ENCODE measurements around the gene ANGPTL1. TPM values are rescaled to one million over a fixed set of nuclear protein-coding genes. Genes with fewer than 3 reads are reported as not detected.

The ANGPTL1 gene
- total RNA-seq, 1 donor, result 0.10 TPM

DNA sequence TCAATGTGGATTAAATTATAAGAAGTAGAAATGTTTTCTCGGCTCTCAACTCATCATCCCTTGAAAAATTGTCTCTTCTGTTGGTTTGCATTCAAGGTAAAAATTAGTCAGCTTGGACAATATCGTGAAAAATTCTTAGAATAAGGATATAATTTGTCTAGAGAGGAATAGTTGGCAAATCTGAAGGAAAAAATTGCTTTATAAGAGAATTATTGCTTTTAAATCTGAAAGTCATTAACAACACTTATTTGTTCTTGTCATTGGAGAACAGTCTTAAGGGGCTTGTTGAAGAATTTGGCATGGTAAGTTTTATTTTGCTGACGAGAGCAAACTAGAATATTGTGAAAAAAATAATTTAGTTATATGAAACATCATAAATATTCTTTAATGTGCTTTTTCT, 26.4 kb downstream of the ANGPTL1 start:
- no peaks in the 10 kb centered on the region for H3K9me3 ChIP-seq (ENCODE audit: low read depth, low read length)
- no peaks in the 10 kb centered on the region for H3K4me1 ChIP-seq (ENCODE audit: insufficient read depth, low read length)
- no peaks in the 10 kb centered on the region for H3K27me3 ChIP-seq (ENCODE audit: insufficient read depth, low read length)

GRCh38 chr1:178825167-178825566, 45.7 kb downstream of the ANGPTL1 start:
- Histone ChIP-seq H3K4me3 (ENCODE audit: low read length) (no peak overlapping the region), H3K4me1 (ENCODE audit: insufficient read depth, low read length) (no peaks in the 10 kb centered on the region), H3K27me3 (ENCODE audit: insufficient read depth, low read length) (no peaks in the 10 kb centered on the region), H3K9me3 (ENCODE audit: low read depth, low read length) (no peaks in the 10 kb centered on the region)

More for the DNA sequence above, 26.4 kb downstream of the ANGPTL1 start:
- no peak overlapping the region for H3K4me3 ChIP-seq (ENCODE audit: low read length)

GRCh38 chr1:178821134-178821866, 49.6 kb downstream of the ANGPTL1 start:
- no peaks in the 10 kb centered on the region for H3K9me3 ChIP-seq (ENCODE audit: low read depth, low read length)
- H3K4me3 ChIP-seq (ENCODE audit: low read length), result no peak overlapping the region
- no peaks in the 10 kb centered on the region for H3K4me1 ChIP-seq (ENCODE audit: insufficient read depth, low read length)
- H3K27me3 ChIP-seq (ENCODE audit: insufficient read depth, low read length), result no peaks in the 10 kb centered on the region

DNA sequence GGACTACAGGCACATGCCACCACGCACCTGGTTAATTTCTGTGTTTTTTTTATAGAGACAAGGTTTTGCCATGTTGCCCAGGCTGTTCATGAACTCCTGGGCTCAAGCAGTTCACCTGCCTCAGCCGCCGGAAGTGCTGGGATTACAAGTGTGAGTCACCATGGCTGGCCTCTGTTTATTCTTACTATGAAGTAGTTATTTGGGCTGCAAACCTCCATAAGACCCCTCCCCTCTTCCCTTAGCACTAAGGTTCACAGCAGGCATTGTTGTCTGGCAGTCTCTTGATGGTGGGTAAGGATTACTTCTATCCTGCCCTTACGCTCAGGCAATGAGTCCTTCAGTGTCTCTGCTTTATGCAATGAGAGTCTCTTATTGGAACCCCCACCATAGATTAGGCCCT, 51.8 kb downstream of the ANGPTL1 start:
- H3K9me3 ChIP-seq (ENCODE audit: low read depth, low read length), result no peaks in the 10 kb centered on the region

GRCh38 chr1:178818416-178818815, 52.5 kb downstream of the ANGPTL1 start:
- no peaks in the 10 kb centered on the region for H3K4me1 ChIP-seq (ENCODE audit: insufficient read depth, low read length)
- no peak overlapping the region for H3K4me3 ChIP-seq (ENCODE audit: low read length)
- no peaks in the 10 kb centered on the region for H3K27me3 ChIP-seq (ENCODE audit: insufficient read depth, low read length)
- H3K9me3 ChIP-seq (ENCODE audit: low read depth, low read length), result no peaks in the 10 kb centered on the region

More for the DNA sequence above, 51.8 kb downstream of the ANGPTL1 start:
- no peaks in the 10 kb centered on the region for H3K4me1 ChIP-seq (ENCODE audit: insufficient read depth, low read length)
- no peaks in the 10 kb centered on the region for H3K27me3 ChIP-seq (ENCODE audit: insufficient read depth, low read length)
- H3K4me3 ChIP-seq (ENCODE audit: low read length), result no peak overlapping the region

DNA sequence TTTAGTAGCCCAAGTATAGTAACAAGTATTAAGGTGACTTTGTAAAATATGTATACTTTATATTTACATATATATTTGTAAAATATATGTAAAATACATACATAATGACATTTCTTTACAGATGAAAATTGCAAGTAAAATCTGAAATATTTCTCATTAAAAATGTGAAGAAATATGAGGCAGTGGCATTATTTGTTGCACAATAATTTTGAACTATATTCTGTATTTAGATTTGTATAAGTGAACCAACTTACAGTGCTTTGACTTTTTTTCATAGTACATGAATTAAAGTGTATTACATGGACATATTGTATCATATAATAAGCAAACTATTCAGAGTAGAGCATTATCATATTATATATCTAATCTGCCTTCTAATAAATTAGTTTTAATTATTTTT, 60.3 kb downstream of the ANGPTL1 start:
- H3K9me3 ChIP-seq (ENCODE audit: low read depth, low read length), result no peaks in the 10 kb centered on the region
- H3K4me1 ChIP-seq (ENCODE audit: insufficient read depth, low read length), result no peaks in the 10 kb centered on the region
- no peaks in the 10 kb centered on the region for H3K27me3 ChIP-seq (ENCODE audit: insufficient read depth, low read length)
- no peak overlapping the region for H3K4me3 ChIP-seq (ENCODE audit: low read length)

DNA sequence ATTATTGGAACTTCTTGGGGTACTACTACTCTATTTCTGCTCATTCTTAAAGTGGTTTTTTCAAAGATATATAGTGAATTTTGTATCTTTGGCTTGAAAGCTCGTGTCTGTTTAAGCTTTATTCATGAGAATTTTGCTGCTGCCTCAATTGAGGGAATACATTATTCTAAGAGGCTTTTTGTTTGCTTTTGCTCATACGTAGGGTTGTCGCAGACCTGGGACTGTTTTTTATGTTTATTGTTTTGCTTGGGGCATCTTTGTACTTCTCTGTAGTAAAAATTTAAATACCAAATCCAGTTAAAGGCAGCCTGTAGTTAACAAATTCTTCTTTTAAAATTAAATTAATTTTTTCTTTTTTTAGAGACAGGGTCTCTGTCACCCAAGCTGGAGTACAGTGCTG, 62.3 kb downstream of the ANGPTL1 start:
- Histone ChIP-seq H3K4me3 (ENCODE audit: low read length) (no peak overlapping the region), H3K4me1 (ENCODE audit: insufficient read depth, low read length) (no peaks in the 10 kb centered on the region), H3K9me3 (ENCODE audit: low read depth, low read length) (no peaks in the 10 kb centered on the region), H3K27me3 (ENCODE audit: insufficient read depth, low read length) (no peaks in the 10 kb centered on the region)

DNA sequence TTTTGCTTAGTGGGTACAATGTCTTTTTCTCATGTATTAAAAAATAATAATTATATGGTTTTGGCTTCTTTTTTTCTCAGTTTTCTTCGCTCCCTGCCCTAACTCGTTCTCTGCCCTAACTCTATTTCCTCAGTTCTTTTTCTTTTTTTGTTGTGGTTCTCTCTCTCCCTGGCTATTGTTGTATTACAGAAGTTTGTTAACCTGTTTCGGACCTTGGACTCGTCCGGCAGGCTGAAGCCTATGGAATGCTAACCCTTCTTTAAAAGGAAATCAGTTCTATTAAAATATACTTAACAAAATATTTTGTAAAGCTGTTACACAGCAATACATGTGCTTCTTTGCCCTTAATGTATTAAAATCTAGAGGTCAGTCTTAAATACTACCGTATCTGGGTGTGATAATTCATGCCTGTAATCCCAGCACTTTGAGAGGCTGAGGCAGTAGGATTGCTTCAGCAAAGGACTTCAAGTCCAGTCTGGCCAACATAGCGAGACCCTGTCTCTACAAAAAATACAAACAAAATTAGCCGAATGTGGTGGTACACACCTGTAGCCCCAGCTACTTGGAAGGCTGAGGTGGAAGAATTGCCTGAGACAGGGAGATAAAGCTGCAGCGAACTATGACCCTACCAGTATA, 64.1 kb downstream of the ANGPTL1 start:
- H3K4me3 ChIP-seq (ENCODE audit: low read length), result no peak overlapping the region

DNA sequence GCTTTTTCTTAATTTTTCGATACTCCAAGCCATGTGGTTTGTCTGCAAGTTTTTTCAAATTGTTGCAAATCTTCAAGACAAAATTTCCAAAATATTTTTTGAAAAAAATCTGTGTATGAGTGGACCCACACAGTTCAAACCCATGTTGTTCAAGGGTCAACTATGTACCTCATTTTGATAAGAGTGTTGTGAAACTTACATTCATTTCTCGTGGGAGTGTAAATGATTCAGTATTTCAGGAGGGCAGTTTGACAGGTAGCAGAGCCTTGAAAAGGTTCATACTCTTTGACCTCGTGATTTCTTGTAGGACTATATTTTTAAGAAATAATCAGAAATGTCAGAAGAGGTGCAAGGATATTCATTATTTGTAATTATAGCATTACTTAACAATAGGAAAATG, 68.0 kb downstream of the ANGPTL1 start:
- H3K4me1 ChIP-seq (ENCODE audit: insufficient read depth, low read length), result no peaks in the 10 kb centered on the region
- no peak overlapping the region for H3K4me3 ChIP-seq (ENCODE audit: low read length)
- no peaks in the 10 kb centered on the region for H3K9me3 ChIP-seq (ENCODE audit: low read depth, low read length)
- H3K27me3 ChIP-seq (ENCODE audit: insufficient read depth, low read length), result no peaks in the 10 kb centered on the region

More for the DNA sequence above, 64.1 kb downstream of the ANGPTL1 start:
- no peaks in the 10 kb centered on the region for H3K4me1 ChIP-seq (ENCODE audit: insufficient read depth, low read length)
- H3K27me3 ChIP-seq (ENCODE audit: insufficient read depth, low read length), result no peaks in the 10 kb centered on the region
- no peaks in the 10 kb centered on the region for H3K9me3 ChIP-seq (ENCODE audit: low read depth, low read length)

Other genes with a start within 250 kb of the ANGPTL1 start
- 34.0 TPM for gene RALGPS2, start 145.8 kb downstream of the ANGPTL1 start, total RNA-seq
- 10.4 TPM for gene FAM20B, start 154.8 kb upstream of the ANGPTL1 start, total RNA-seq
- 59.5 TPM for gene TOR3A, start 211.0 kb upstream of the ANGPTL1 start, total RNA-seq